GM12878 (cell line): ENCODE results near the gene EXPH5. TPM values are rescaled to one million over a fixed set of nuclear protein-coding genes. Genes with fewer than 3 reads are reported as not detected.

Experiments
- ATAC-seq: fragments of 200-7000 bp; cut with Tn5 transposase; 3 replicates; pipeline ENCODE4 v1.9.1; 2020; ENCODE audit warnings: mild to moderate bottlenecking, moderate library complexity
- BruUV-seq: library from RNA; stranded (reverse); fragments of 400-500 nt; replicated peaks from 2 replicates; lab custom pipeline; 2021; lab: Mats Ljungman, UMichigan
- CTCF ChIA-PET: fragments of 300-600 bp; sonication (Branson Sonifier 250); formaldehyde crosslinking; extraction: SDS; loops from one replicate; lab custom pipeline; 2021; ENCODE audit warnings: inconsistent platforms; lab: Yijun Ruan, JAX
- POLR2A ChIA-PET: fragments of 350-600 bp; formaldehyde crosslinking; extraction: SDS; loops from one replicate; lab custom pipeline; 2021; ENCODE audit warnings: inconsistent platforms; lab: Charles Lee
- RAD21 ChIA-PET: fragments of 300-600 bp; sonication (Branson Sonifier 250); formaldehyde crosslinking; loops from one replicate; lab custom pipeline; 2023; ENCODE audit warnings: antibody characterized with exemption; ENCODE audit not compliant: unreplicated experiment; lab: Charles Lee
- SMC1A ChIA-PET: fragments of 300-600 bp; sonication (Branson Sonifier 250); formaldehyde crosslinking; loops from one replicate; lab custom pipeline; 2023; ENCODE audit not compliant: unreplicated experiment, uncharacterized antibody; lab: Charles Lee
- DNase-seq: peaks from one replicate; pipeline ENCODE4 v3.0.0-alpha.2; 2011; ENCODE audit warnings: low read depth, low spot score
- FAIRE-seq: peaks from 3 replicates; lab custom pipeline; 2011; peaks lifted over from hg19 to GRCh38; lab: Jason Lieb, UNC
- H2AFZ ChIP-seq: 2 replicates; pipeline ENCODE4 v1.6.0; 2011; ENCODE audit warnings: low read depth, low read length, control low read depth; ENCODE audit not compliant: control insufficient read depth
- H3K27ac ChIP-seq: 2 replicates; pipeline ENCODE4 v1.5.1; 2011; ENCODE audit warnings: control low read depth; ENCODE audit not compliant: control insufficient read depth, insufficient read depth
- H3K27me3 ChIP-seq, 2 experiments: replicated peaks in 1 of 2; 2 replicates each; pipeline versions ENCODE4 v1.6.0 to v1.6.1; 2011; ENCODE audit warnings: low read length in 1 of 2; ENCODE audit not compliant: control insufficient read depth in 2 of 2, insufficient read depth in 2 of 2
- H3K36me3 ChIP-seq, 2 experiments: 2 replicates each; pipeline ENCODE4 v1.5.1; 2011; ENCODE audit warnings: low read length in 1 of 2; ENCODE audit not compliant: control insufficient read depth in 2 of 2, insufficient read depth in 2 of 2
- H3K4me1 ChIP-seq: 2 replicates; pipeline ENCODE4 v1.6.1; 2011; ENCODE audit warnings: mild to moderate bottlenecking, low read length, moderate library complexity, mixed read lengths; ENCODE audit not compliant: control insufficient read depth, insufficient read depth
- H3K4me2 ChIP-seq: 2 replicates; pipeline ENCODE4 v1.6.0; 2011; ENCODE audit warnings: control low read depth; ENCODE audit not compliant: control insufficient read depth, insufficient read depth
- H3K4me3 ChIP-seq: fragments of 200-600 bp; sonication (generic); 2 replicates; pipeline ENCODE4 v1.5.1; 2016
- H3K79me2 ChIP-seq: 2 replicates; pipeline ENCODE4 v1.6.0; 2011; ENCODE audit warnings: low read length; ENCODE audit not compliant: control insufficient read depth, insufficient read depth
- H3K9ac ChIP-seq: 2 replicates; pipeline ENCODE4 v1.8.0; 2011; ENCODE audit warnings: low read length, control low read depth, mixed read lengths; ENCODE audit not compliant: control insufficient read depth, insufficient read depth
- H3K9me3 ChIP-seq: replicated peaks from 3 replicates; pipeline ENCODE4 v1.5.1; 2011; ENCODE audit warnings: mild to moderate bottlenecking, low read length; ENCODE audit not compliant: control insufficient read depth, insufficient read depth
- H4K20me1 ChIP-seq: 2 replicates; pipeline ENCODE4 v1.6.0; 2011; ENCODE audit not compliant: control insufficient read depth, insufficient read depth
- DPF2 ChIP-seq: fragments of 450-650 bp; IDR thresholded peaks from 2 replicates; pipeline ENCODE4 v1.6.1; 2017; ENCODE audit warnings: mild to moderate bottlenecking
- FOXK2 ChIP-seq: fragments of 450-650 bp; IDR thresholded peaks from 2 replicates; pipeline ENCODE4 v1.6.1; 2017; ENCODE audit warnings: mild to moderate bottlenecking, moderate library complexity
- IKZF2 ChIP-seq, 2 experiments: fragments of 450-650 bp; IDR thresholded peaks; 2 replicates each; pipeline ENCODE4 v1.6.1; 2017; ENCODE audit warnings: mild to moderate bottlenecking in 2 of 2, moderate library complexity in 2 of 2
- LARP7 ChIP-seq: fragments of 450-650 bp; IDR thresholded peaks from 2 replicates; pipeline ENCODE4 v1.6.1; 2017; ENCODE audit warnings: mild to moderate bottlenecking
- MTA2 ChIP-seq: fragments of 450-650 bp; IDR thresholded peaks from 2 replicates; pipeline ENCODE4 v1.6.1; 2016; ENCODE audit warnings: low read depth, mild to moderate bottlenecking, moderate library complexity
- NR2C1 ChIP-seq: fragments of 450-650 bp; IDR thresholded peaks from 2 replicates; pipeline ENCODE4 v1.6.1; 2017; ENCODE audit warnings: antibody characterized with exemption, mild to moderate bottlenecking, moderate library complexity
- NR2C2 ChIP-seq: IDR thresholded peaks from 2 replicates; pipeline ENCODE4 v1.6.1; 2011; ENCODE audit warnings: borderline replicate concordance, low read depth; ENCODE audit not compliant: control insufficient read depth, insufficient read length
- POLR2A ChIP-seq: IDR thresholded peaks from 2 replicates; pipeline ENCODE4 v1.6.1; 2011; ENCODE audit warnings: low read depth, mild to moderate bottlenecking, low read length
- POLR2AphosphoS5 ChIP-seq: IDR thresholded peaks from 2 replicates; pipeline ENCODE4 v1.6.1; 2011; ENCODE audit warnings: mild to moderate bottlenecking, low read length, inconsistent platforms
- SMAD1 ChIP-seq: fragments of 450-650 bp; IDR thresholded peaks from 2 replicates; pipeline ENCODE4 v1.6.1; 2018; ENCODE audit warnings: mild to moderate bottlenecking, low read depth; ENCODE audit not compliant: partially characterized antibody
- SMC3 ChIP-seq: IDR thresholded peaks from 2 replicates; pipeline ENCODE4 v1.6.1; 2011; ENCODE audit warnings: low read length, improper control_type of control experiment, borderline replicate concordance
- SREBF2 ChIP-seq: IDR thresholded peaks from 2 replicates; pipeline ENCODE4 v1.6.1; 2012; ENCODE audit warnings: mild to moderate bottlenecking, low read length
- TARDBP ChIP-seq: IDR thresholded peaks from 2 replicates; pipeline ENCODE4 v1.6.1; 2016; ENCODE audit warnings: borderline replicate concordance
- TCF3 ChIP-seq: IDR thresholded peaks from 2 replicates; pipeline ENCODE4 v1.6.1; 2012; ENCODE audit warnings: low read depth, mild to moderate bottlenecking, low read length, borderline replicate concordance; ENCODE audit not compliant: insufficient read depth
- WGBS: methylation state at CpG from one replicate; pipeline ENCODE4 v1.1.6; 2016; ENCODE audit warnings: low lambda C conversion rate; ENCODE audit not compliant: insufficient replicate concordance, insufficient coverage; ENCODE audit errors: missing lambda C conversion rate; 5-methylcytosine and 5-hydroxymethylcytosine counted together
- in situ Hi-C: fragments of 300-500 bp; cut with MboI; formaldehyde crosslinking; loops from 9 replicates; pipeline ENCODE4 v1.14.3; 2018; ENCODE audit warnings: mixed read lengths
- intact Hi-C: fragments of 100-400 bp; cut with micrococcal nuclease; formaldehyde crosslinking; loops from one replicate; pipeline ENCODE4 v1.14.2; 2022; ENCODE audit not compliant: unreplicated experiment
- polyA plus RNA-seq, 11 experiments: library from polyadenylated mRNA; depleted of rRNA in 4 of 11; unstranded in 6 of 11; stranded (reverse) in 5 of 11; fragments of >200 nt; fragmentation: Nextera tagmentation in 4 of 11; fragmentation: Illumina TruSeq in 1 of 11; extraction: Ambion mirVana in 4 of 11; extraction: Trizol in 1 of 11; gene quantifications; 1 replicate in 1 of 11; 2 replicates in 10 of 11; pipeline versions ENCODE4 v1.2.1 to v1.2.3, GENCODE V29; 2011 to 2016; ENCODE audit warnings: inconsistent platforms in 2 of 11, missing spikeins in 2 of 11, low read depth in 1 of 11
- total RNA-seq, 4 experiments: library from RNA; depleted of rRNA in 3 of 4; stranded (reverse); fragments of >200 nt in 3 of 4; fragmentation: Illumina TruSeq in 1 of 4; extraction: Trizol in 1 of 4; gene quantifications; 2 replicates each; pipeline versions ENCODE4 v1.2.1 to v1.2.3, GENCODE V29; 2013 to 2021
- TF ChIP-seq, protein P1 (sequence below): IDR thresholded peaks from 2 replicates; pipeline ENCODE4 v1.6.1; 2012; ENCODE audit warnings: mild to moderate bottlenecking, low read depth, low read length
- TF ChIP-seq, protein P2 (sequence below): fragments of 450-650 bp; IDR thresholded peaks from 2 replicates; pipeline ENCODE4 v1.6.1; 2016; ENCODE audit warnings: mild to moderate bottlenecking, moderate library complexity, borderline replicate concordance
- TF ChIP-seq, protein P3 (sequence below): fragments of 450-650 bp; IDR thresholded peaks from 2 replicates; pipeline ENCODE4 v1.6.1; 2018; ENCODE audit warnings: borderline replicate concordance, mild to moderate bottlenecking; ENCODE audit not compliant: partially characterized antibody

The EXPH5 gene
- total and polyA plus RNA-seq, 10 of the 15 experiments (the other 5 are each of a cell fraction or from before 2014, with no cell fraction given) = 0.69 to 11.1 (median 4.3) TPM

DNA sequence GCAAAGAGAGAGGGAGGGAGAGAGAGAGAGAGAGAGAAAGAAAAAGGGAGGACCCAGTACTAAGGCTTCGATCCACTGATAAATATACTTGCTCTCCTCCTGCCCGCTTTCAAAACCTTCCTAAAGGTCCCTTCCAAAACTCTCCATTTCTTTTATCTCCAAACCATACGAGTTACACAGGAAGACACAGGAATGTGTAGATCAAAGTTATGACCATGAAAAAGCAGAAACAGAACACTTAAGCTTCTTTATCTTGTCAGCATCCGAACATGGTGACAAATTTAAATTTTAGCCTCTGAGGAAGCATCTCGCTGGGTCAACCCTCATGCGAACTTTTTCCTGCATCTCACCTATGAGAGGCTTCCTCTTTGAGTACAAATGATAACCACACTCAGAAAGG, 66.2 kb downstream of the EXPH5 start:
- ChIA-PET POLR2A (no interaction called here), CTCF (no interaction called here), RAD21 (interaction anchor here (1.0 kb wide), 1 partner anchor 129 kb away, joined by 3 read pairs; no protein-coding TSS in a partner anchor)
- Histone ChIP-seq H3K79me2 (no peaks in the 10 kb centered on the region), H4K20me1 (no peaks in the 10 kb centered on the region), H3K36me3 (no peaks in the 10 kb centered on the region), H3K4me2 (no peak overlapping the region), H3K9me3 (no peaks in the 10 kb centered on the region), H2AFZ (no peak overlapping the region)
- no peak for DNase-seq
- in situ Hi-C loops = no loop called here
- ATAC-seq = no peak
- BruUV-seq = no TSS peak
- TF ChIP-seq SREBF2 (no peak), DPF2 (no peak), SMC3 (no peak), POLR2AphosphoS5 (no peak), SMAD1 (no peak), NR2C1 (no peak), MTA2 (no peak), POLR2A (no peak), TARDBP (no peak), LARP7 (no peak), TCF3 (no peak), NR2C2 (no peak), FOXK2 (no peak), IKZF2 (IDR thresholded peaks at IDR 0.05) (no peak)
- TF ChIP-seq, protein P1, sequence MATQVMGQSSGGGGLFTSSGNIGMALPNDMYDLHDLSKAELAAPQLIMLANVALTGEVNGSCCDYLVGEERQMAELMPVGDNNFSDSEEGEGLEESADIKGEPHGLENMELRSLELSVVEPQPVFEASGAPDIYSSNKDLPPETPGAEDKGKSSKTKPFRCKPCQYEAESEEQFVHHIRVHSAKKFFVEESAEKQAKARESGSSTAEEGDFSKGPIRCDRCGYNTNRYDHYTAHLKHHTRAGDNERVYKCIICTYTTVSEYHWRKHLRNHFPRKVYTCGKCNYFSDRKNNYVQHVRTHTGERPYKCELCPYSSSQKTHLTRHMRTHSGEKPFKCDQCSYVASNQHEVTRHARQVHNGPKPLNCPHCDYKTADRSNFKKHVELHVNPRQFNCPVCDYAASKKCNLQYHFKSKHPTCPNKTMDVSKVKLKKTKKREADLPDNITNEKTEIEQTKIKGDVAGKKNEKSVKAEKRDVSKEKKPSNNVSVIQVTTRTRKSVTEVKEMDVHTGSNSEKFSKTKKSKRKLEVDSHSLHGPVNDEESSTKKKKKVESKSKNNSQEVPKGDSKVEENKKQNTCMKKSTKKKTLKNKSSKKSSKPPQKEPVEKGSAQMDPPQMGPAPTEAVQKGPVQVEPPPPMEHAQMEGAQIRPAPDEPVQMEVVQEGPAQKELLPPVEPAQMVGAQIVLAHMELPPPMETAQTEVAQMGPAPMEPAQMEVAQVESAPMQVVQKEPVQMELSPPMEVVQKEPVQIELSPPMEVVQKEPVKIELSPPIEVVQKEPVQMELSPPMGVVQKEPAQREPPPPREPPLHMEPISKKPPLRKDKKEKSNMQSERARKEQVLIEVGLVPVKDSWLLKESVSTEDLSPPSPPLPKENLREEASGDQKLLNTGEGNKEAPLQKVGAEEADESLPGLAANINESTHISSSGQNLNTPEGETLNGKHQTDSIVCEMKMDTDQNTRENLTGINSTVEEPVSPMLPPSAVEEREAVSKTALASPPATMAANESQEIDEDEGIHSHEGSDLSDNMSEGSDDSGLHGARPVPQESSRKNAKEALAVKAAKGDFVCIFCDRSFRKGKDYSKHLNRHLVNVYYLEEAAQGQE = no peak
- TF ChIP-seq, protein P2, sequence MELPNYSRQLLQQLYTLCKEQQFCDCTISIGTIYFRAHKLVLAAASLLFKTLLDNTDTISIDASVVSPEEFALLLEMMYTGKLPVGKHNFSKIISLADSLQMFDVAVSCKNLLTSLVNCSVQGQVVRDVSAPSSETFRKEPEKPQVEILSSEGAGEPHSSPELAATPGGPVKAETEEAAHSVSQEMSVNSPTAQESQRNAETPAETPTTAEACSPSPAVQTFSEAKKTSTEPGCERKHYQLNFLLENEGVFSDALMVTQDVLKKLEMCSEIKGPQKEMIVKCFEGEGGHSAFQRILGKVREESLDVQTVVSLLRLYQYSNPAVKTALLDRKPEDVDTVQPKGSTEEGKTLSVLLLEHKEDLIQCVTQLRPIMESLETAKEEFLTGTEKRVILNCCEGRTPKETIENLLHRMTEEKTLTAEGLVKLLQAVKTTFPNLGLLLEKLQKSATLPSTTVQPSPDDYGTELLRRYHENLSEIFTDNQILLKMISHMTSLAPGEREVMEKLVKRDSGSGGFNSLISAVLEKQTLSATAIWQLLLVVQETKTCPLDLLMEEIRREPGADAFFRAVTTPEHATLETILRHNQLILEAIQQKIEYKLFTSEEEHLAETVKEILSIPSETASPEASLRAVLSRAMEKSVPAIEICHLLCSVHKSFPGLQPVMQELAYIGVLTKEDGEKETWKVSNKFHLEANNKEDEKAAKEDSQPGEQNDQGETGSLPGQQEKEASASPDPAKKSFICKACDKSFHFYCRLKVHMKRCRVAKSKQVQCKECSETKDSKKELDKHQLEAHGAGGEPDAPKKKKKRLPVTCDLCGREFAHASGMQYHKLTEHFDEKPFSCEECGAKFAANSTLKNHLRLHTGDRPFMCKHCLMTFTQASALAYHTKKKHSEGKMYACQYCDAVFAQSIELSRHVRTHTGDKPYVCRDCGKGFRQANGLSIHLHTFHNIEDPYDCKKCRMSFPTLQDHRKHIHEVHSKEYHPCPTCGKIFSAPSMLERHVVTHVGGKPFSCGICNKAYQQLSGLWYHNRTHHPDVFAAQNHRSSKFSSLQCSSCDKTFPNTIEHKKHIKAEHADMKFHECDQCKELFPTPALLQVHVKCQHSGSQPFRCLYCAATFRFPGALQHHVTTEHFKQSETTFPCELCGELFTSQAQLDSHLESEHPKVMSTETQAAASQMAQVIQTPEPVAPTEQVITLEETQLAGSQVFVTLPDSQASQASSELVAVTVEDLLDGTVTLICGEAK = no peak
- TF ChIP-seq, protein P3, sequence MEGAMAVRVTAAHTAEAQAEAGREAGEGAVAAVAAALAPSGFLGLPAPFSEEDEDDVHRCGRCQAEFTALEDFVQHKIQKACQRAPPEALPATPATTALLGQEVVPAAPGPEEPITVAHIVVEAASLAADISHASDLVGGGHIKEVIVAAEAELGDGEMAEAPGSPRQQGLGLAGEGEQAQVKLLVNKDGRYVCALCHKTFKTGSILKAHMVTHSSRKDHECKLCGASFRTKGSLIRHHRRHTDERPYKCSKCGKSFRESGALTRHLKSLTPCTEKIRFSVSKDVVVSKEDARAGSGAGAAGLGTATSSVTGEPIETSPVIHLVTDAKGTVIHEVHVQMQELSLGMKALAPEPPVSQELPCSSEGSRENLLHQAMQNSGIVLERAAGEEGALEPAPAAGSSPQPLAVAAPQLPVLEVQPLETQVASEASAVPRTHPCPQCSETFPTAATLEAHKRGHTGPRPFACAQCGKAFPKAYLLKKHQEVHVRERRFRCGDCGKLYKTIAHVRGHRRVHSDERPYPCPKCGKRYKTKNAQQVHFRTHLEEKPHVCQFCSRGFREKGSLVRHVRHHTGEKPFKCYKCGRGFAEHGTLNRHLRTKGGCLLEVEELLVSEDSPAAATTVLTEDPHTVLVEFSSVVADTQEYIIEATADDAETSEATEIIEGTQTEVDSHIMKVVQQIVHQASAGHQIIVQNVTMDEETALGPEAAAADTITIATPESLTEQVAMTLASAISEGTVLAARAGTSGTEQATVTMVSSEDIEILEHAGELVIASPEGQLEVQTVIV = no peak
- TF ChIP-seq, all 136 proteins: peak for 0
- WGBS = 76% methylated on average over 6 of the region's 6 CpGs
- H3K4me3 ChIP-seq = no peak overlapping the region
- FAIRE-seq = no peak
- no peaks in the 10 kb centered on the region for H3K27me3 ChIP-seq
- H3K27ac ChIP-seq = no peak overlapping the region
- SMC1A ChIA-PET = interaction anchor here (1.4 kb wide), 1 partner anchor 36 kb away, joined by 4 read pairs; no protein-coding TSS in a partner anchor
- peaks cover 4% of the 10 kb centered on the region for H3K4me1 ChIP-seq
- intact Hi-C loops = no loop called here
- no peak overlapping the region for H3K9ac ChIP-seq
